H9 (cell line): ENCODE data around the gene FGD5. TPM values are rescaled to one million over a fixed set of nuclear protein-coding genes. Genes with fewer than 3 reads are reported as not detected.

Source experiments
- DNase-seq: peaks from one replicate; pipeline ENCODE4 v3.0.0-alpha.2; 2017
- H2AFZ ChIP-seq: one replicate; pipeline ENCODE4 v1.6.1; 2013; ENCODE audit warnings: mild to moderate bottlenecking, low read length, control low read depth, moderate library complexity
- H2AK5ac ChIP-seq: 2 replicates; pipeline ENCODE4 v1.6.1; 2013; ENCODE audit warnings: low read length, control low read depth, mixed read lengths; ENCODE audit not compliant: insufficient read length
- H2BK120ac ChIP-seq: one replicate; pipeline ENCODE4 v1.6.1; 2013; ENCODE audit warnings: low read depth, mild to moderate bottlenecking, low read length, control low read depth, inconsistent platforms; ENCODE audit not compliant: poor library complexity, severe bottlenecking
- H2BK12ac ChIP-seq: 2 replicates; pipeline ENCODE4 v1.6.1; 2013; ENCODE audit warnings: low read length, control low read depth, mixed read lengths, low read depth; ENCODE audit not compliant: insufficient read length
- H2BK15ac ChIP-seq: 2 replicates; pipeline ENCODE4 v1.6.1; 2013; ENCODE audit warnings: low read depth, low read length, control low read depth
- H2BK20ac ChIP-seq: one replicate; pipeline ENCODE4 v1.6.1; 2013; ENCODE audit warnings: low read depth, mild to moderate bottlenecking, low read length, control low read depth, inconsistent platforms; ENCODE audit not compliant: poor library complexity, severe bottlenecking
- H2BK5ac ChIP-seq: 2 replicates; pipeline ENCODE4 v1.6.1; 2013; ENCODE audit warnings: low read length, control low read depth, mixed read lengths; ENCODE audit not compliant: insufficient read length
- H3K14ac ChIP-seq: 2 replicates; pipeline ENCODE4 v1.6.1; 2013; ENCODE audit warnings: low read length, control low read depth; ENCODE audit not compliant: insufficient read depth
- H3K18ac ChIP-seq: 2 replicates; pipeline ENCODE4 v1.6.1; 2013; ENCODE audit warnings: low read depth, mild to moderate bottlenecking, mixed read lengths, low read length, control low read depth; ENCODE audit not compliant: insufficient read length
- H3K23ac ChIP-seq: 2 replicates; pipeline ENCODE4 v1.6.1; 2013; ENCODE audit warnings: low read length, control low read depth, mixed read lengths, low read depth; ENCODE audit not compliant: insufficient read length
- H3K23me2 ChIP-seq: 2 replicates; pipeline ENCODE4 v1.6.1; 2013; ENCODE audit warnings: low read depth, mild to moderate bottlenecking, mixed read lengths, low read length, control low read depth; ENCODE audit not compliant: insufficient read length, poor library complexity, severe bottlenecking
- H3K27ac ChIP-seq: 2 replicates; pipeline ENCODE4 v1.5.1; 2013; ENCODE audit warnings: low read length, control low read depth, mixed read lengths, low read depth; ENCODE audit not compliant: insufficient read length
- H3K27me3 ChIP-seq: 2 replicates; pipeline ENCODE4 v1.6.1; 2013; ENCODE audit warnings: low read length, control low read depth, inconsistent platforms; ENCODE audit not compliant: insufficient read depth
- H3K4ac ChIP-seq: 2 replicates; pipeline ENCODE4 v1.6.1; 2013; ENCODE audit warnings: low read depth, mild to moderate bottlenecking, control low read depth, inconsistent platforms, low read length, moderate library complexity
- H3K4me1 ChIP-seq: 2 replicates; pipeline ENCODE4 v1.6.1; 2013; ENCODE audit warnings: low read length, control low read depth, inconsistent platforms; ENCODE audit not compliant: insufficient read depth
- H3K4me2 ChIP-seq: 2 replicates; pipeline ENCODE4 v1.6.1; 2013; ENCODE audit warnings: low read length, control low read depth, mixed read lengths; ENCODE audit not compliant: insufficient read length, insufficient read depth
- H3K56ac ChIP-seq: 2 replicates; pipeline ENCODE4 v1.6.1; 2013; ENCODE audit warnings: low read depth, mild to moderate bottlenecking, mixed read lengths, low read length, control low read depth; ENCODE audit not compliant: insufficient read length
- H3K79me1 ChIP-seq: 2 replicates; pipeline ENCODE4 v1.6.1; 2013; ENCODE audit warnings: low read depth, mild to moderate bottlenecking, moderate library complexity, low read length, control low read depth, inconsistent platforms; ENCODE audit not compliant: insufficient read depth, poor library complexity, severe bottlenecking
- H3K79me2 ChIP-seq: 2 replicates; pipeline ENCODE4 v1.6.1; 2013; ENCODE audit warnings: low read length, control low read depth, inconsistent platforms; ENCODE audit not compliant: insufficient read depth
- H3K9ac ChIP-seq: 2 replicates; pipeline ENCODE4 v1.6.1; 2013; ENCODE audit warnings: low read length, control low read depth, mixed read lengths; ENCODE audit not compliant: insufficient read length; ENCODE audit errors: extremely low read depth
- H3K9me3 ChIP-seq: one replicate; pipeline ENCODE4 v1.6.1; 2013; ENCODE audit warnings: low read depth, low read length, inconsistent platforms; ENCODE audit not compliant: control insufficient read depth
- H3T11ph ChIP-seq: one replicate; pipeline ENCODE4 v1.6.1; 2013; ENCODE audit warnings: mild to moderate bottlenecking, low read length, control low read depth, inconsistent platforms
- H4K20me1 ChIP-seq: one replicate; pipeline ENCODE4 v1.6.1; 2013; ENCODE audit not compliant: control insufficient read depth, insufficient read length, insufficient read depth
- H4K5ac ChIP-seq: 2 replicates; pipeline ENCODE4 v1.6.1; 2013; ENCODE audit warnings: low read depth, mild to moderate bottlenecking, mixed read lengths, low read length, control low read depth; ENCODE audit not compliant: insufficient read length
- H4K8ac ChIP-seq: replicated peaks from 2 replicates; pipeline ENCODE4 v1.6.1; 2013; ENCODE audit warnings: low read length, control low read depth, mixed read lengths, low read depth; ENCODE audit not compliant: insufficient read length
- H4K91ac ChIP-seq: 2 replicates; pipeline ENCODE4 v1.6.1; 2013; ENCODE audit warnings: low read depth, mild to moderate bottlenecking, moderate library complexity, mixed read lengths, low read length, control low read depth; ENCODE audit not compliant: insufficient read length
- H3K27ac Mint-ChIP-seq, 3 experiments: 2 replicates in 2 of 3; 3 replicates in 1 of 3; pipeline ENCODE4 v1.8.0; 2020 to 2021; ENCODE audit warnings: mixed read lengths in 3 of 3, mild to moderate bottlenecking in 1 of 3, moderate library complexity in 1 of 3
- H3K27me3 Mint-ChIP-seq: 2 replicates; pipeline ENCODE4 v1.8.0; 2021; ENCODE audit warnings: low read depth, mild to moderate bottlenecking, moderate library complexity, mixed read lengths
- H3K36me3 Mint-ChIP-seq, 3 experiments: 2 replicates in 2 of 3; 3 replicates in 1 of 3; pipeline ENCODE4 v1.8.0; 2020 to 2021; ENCODE audit warnings: low read depth in 3 of 3, mixed read lengths in 3 of 3; ENCODE audit not compliant: insufficient read depth in 1 of 3
- H3K4me1 Mint-ChIP-seq, 2 experiments: 2 replicates each; pipeline ENCODE4 v1.8.0; 2020; ENCODE audit warnings: mixed read lengths in 2 of 2
- H3K4me3 Mint-ChIP-seq, 2 experiments: 2 replicates in 1 of 2; 3 replicates in 1 of 2; pipeline ENCODE4 v1.8.0; 2020 to 2021; ENCODE audit warnings: mild to moderate bottlenecking in 2 of 2, mixed read lengths in 2 of 2, moderate library complexity in 1 of 2
- H3K9me3 Mint-ChIP-seq, 2 experiments: 2 replicates in 1 of 2; 3 replicates in 1 of 2; pipeline ENCODE4 v1.8.0; 2020; ENCODE audit warnings: mild to moderate bottlenecking in 2 of 2, mixed read lengths in 2 of 2, moderate library complexity in 1 of 2
- CTCF ChIP-seq: fragments of 200-600 bp; sonication (generic); conservative IDR thresholded peaks from 3 replicates; pipeline ENCODE4 v1.8.0; 2021; ENCODE audit warnings: antibody characterized with exemption, mild to moderate bottlenecking
- WGBS: extraction: QIAGEN DNeasy Blood & Tissue Kit; methylation state at CpG from one replicate; pipeline ENCODE4 v1.1.7; 2013; ENCODE audit warnings: missing lambda C conversion rate, low lambda C conversion rate, mixed read lengths; ENCODE audit not compliant: insufficient read length; ENCODE audit errors: extremely low coverage; 5-methylcytosine and 5-hydroxymethylcytosine counted together
- total RNA-seq: library from RNA; stranded (reverse); gene quantifications from 2 replicates; pipeline ENCODE4 v1.2.1, GENCODE V29; 2021

Gene FGD5
- total RNA-seq, 1 experiment from 2014 or later = 7.8 TPM

- no CpG with 5 or more reads among the region's 4 CpGs for WGBS
- peaks cover 0 to 33% of the 10 kb centered on the region in 2 experiments; a peak in 2 of 4 replicates for H3K4me1 Mint-ChIP-seq
- DNase-seq = no peak
Measured at GRCh38 chr3:14797731-14798130, 21.0 kb upstream of the FGD5 start.

More at GRCh38 chr3:14797731-14798130, 21.0 kb upstream of the FGD5 start:
- Histone ChIP-seq H3K18ac (no peak overlapping the region), H4K20me1 (no peaks in the 10 kb centered on the region), H3T11ph (no peak overlapping the region), H3K14ac (0 out of 2 replicates have a peak overlapping the region, but pooled peaks have one; percentile 8), H3K27ac (no peak overlapping the region), H3K9ac (no peak overlapping the region), H3K56ac (no peak overlapping the region), H2AFZ (no peak overlapping the region), H3K4me2 (no peak overlapping the region), H4K5ac (no peak overlapping the region), H3K23me2 (no peaks in the 10 kb centered on the region), H3K79me1 (no peaks in the 10 kb centered on the region), H2BK120ac (no peak overlapping the region), H3K4me1 (no peaks in the 10 kb centered on the region), H3K9me3 (no peaks in the 10 kb centered on the region), H2BK15ac (no peak overlapping the region), H3K4ac (no peak overlapping the region), H3K27me3 (no peaks in the 10 kb centered on the region), H4K8ac (no peak overlapping the region), H3K79me2 (no peaks in the 10 kb centered on the region), H3K23ac (no peak overlapping the region), H2AK5ac (no peak overlapping the region), H4K91ac (no peak overlapping the region), H2BK5ac (no peak overlapping the region), H2BK20ac (no peak overlapping the region), H2BK12ac (no peak overlapping the region)
- H3K27ac Mint-ChIP-seq = no peak overlapping the region
- no peak overlapping the region for H3K4me3 Mint-ChIP-seq
- TF ChIP-seq CTCF = no peak
- peaks cover 7% of the 10 kb centered on the region for H3K27me3 Mint-ChIP-seq
- H3K36me3 Mint-ChIP-seq = no peaks in the 10 kb centered on the region
- H3K9me3 Mint-ChIP-seq = no peaks in the 10 kb centered on the region
